NCI-H774 (cell line): Measurements from ENCODE around the gene PLXNA2.
A peak's percentile ranks its signal among the peaks of the same experiment; 100 is the strongest.

Experiments used
- DNase-seq: peaks from one replicate; lab custom pipeline; 2025; lab: John Stamatoyannopoulos, UW

Gene PLXNA2

DNA sequence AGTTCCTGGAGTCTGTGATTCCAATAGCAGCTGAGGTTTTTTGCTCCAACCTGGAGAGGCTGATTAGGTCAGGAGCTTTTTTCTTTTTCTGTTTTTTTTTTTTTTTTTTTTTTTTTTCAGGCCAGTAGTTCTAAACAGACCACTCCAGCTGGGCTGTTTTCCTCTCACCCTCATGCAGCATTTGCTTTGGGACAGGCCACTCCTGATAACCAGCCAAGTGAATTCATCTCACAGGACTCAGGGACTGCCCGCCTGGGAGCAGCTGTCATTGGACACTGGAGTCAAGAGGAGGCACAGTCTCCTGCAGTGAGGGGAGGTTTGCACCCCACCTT, 22.9 kb downstream of the PLXNA2 start:
- DNase-seq: no peak

DNA sequence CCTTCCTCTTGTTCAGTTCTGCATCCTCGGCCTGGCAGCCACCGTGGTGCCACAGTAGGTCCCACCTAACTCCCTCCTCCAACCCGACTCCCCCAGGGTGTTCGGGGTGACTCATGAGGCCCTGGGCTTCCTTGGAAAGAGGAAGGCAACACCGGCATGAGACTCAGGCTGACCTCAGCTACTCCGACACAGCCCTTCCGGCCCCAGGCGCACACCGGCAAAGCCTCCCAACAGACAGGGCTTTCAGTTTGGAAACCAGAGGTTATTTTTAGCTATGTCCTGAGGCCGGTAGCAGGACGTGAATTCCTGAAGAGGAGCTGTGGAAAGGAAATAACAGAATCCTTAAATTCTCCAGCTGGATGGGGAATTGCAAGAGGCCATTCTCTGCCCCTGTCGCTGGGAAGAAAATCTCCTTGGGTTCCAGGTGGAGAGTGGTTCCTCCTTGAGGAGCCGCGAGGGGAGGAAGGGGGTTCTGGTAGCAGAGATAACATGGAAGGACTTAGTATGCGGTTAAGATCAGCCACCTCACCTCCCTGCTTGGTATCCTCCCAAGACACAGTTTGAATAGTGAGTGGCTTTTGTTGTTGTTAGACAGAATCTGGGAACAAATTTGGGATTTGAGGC, 24.4 kb downstream of the PLXNA2 start:
- DNase-seq: no peak

DNA sequence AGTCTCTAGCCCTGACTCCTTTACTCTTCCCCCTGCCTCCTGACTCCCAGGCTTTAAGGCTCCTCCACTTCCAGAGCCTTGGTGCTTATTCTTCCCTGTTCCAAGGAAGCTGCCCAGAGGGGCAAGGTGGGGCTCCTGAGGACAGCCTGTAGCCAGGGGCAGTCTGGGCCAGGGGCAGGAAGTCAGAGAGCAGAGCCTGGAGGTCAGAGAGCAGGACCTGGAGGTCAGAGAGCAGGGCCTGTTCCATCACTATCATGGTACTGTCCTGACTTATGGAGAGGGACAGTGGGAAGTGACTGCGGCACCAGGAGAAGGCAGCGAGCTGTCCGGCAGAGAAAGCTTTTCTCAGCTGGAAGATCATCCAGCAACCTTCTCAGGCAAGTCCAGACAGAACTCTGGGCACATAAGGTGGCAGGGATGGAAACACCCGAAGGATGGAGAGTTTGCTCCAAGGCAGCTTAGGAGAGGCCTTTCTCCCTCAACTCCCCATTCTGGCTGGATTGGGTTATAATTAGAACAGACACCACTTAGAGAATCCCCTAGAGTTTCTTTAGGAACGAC, 25.0 kb downstream of the PLXNA2 start:
- DNase-seq: no peak

DNA sequence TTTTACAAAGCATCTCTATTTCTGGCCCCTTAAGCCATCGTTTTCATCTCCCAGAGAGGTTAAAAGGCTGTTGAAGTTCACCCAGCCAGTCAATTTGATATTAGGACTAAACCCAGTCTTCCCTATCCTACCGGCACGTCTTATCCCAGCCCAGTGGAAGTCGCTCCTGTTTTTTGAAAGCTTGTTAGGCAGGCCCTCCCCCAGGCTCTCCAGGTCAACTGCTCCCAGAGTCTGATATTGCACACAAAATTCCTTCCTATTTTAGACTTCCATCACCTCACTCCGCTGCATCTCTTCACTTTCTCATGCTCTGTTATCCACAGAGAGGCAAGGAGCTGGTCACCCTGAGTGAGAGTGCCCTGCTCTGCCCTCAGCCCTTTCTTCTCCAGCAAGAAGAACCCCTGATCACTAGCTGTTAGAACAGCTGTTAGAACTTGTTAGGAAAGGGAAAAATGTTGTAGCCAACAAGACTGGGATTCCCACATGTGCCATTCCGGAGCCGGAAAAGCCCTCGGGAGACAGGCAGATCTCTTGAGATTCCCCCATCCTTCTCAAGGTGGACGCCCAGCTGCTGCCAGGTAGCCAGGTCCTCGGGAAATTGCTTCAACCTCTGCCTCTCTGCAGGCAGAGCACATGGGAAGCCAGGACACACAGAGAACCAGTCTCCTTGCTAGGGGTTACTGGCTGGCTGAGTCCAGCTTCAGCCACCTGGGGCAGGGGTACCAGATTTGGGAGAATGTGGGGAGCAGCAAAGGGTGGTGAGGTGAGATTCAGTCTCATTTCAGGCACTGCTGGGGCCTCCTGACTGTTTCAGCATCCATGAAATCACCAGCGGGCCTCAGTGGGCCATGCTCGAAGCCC, 25.7 kb downstream of the PLXNA2 start:
- DNase-seq: no peak

DNA sequence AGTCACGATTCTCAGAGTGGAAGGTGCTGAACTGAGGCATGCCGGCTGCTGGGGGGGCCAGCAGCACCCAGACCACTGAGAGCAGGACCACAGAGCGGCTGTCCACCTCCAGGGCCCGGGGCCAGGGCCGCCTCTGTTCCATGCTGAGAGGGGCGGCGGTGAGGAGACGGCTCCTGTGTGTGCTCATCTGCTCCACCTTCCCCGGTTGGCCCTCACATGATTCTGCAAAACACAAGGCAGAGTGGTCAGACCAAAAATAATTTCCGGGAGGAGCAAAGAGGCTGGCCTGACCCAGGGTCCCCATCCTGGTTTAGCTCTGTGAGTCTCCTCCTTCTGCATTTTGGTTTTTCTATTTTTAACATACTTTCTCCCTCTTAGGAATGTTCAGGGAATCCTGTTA, 26.4 kb downstream of the PLXNA2 start:
- no peak for DNase-seq

DNA sequence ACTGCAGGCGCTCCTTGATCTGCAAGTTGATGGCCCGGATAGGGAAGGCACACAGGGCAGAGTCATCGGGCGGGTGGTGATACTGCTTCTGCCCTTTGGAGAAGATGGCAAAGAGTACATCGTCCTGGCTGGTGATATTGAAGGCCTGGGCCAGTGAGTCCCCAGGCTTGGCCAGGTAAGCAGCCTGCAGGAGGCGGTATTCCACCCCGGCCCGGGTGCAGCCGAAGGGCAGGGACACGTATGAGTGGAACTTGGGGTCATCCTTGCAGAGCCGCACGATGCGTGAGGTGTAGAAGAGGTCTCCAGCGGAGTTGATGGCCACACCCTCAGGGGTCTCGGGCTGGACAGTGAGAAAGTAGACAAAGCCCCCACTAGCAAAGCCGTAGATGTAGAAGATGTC, 27.4 kb downstream of the PLXNA2 start:
- no peak for DNase-seq

DNA sequence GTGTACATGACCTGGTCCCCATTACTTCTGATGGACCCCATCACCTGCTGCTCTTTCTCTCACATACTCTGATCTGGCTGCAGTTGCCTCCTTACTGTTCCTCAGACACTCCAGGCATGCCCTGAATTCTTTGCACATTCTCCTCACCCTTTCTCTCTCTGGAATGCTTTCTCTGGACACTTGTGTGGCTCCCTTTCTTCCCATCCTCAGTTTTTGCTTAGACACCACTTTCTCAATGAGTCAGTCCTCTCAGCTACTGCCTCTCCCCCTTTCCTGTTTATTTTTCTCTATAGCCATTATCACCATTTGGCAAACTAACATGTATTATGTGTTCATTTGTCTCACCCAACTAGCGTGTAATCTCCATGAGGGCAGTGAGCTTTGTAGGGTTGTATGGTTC, 28.1 kb downstream of the PLXNA2 start:
- DNase-seq: no peak

DNA sequence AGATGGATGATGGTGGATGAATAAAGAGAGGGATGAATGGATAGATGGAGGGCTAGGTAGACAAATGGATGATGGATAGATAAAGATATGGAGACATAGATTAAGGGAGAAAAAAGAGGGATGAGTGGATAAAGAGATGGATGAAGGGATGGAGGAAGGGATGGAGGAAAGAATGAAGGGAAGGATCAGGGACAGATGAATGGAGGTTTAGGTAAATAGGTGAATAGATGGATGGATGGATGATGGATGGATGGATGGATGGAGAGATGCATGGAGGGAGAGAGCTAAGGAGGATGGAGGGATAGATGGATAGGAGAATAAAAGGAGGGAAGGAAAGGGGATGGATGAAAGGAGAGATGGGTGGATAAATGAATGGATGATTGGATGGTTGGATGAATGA, 28.8 kb downstream of the PLXNA2 start:
- DNase-seq: no peak

DNA sequence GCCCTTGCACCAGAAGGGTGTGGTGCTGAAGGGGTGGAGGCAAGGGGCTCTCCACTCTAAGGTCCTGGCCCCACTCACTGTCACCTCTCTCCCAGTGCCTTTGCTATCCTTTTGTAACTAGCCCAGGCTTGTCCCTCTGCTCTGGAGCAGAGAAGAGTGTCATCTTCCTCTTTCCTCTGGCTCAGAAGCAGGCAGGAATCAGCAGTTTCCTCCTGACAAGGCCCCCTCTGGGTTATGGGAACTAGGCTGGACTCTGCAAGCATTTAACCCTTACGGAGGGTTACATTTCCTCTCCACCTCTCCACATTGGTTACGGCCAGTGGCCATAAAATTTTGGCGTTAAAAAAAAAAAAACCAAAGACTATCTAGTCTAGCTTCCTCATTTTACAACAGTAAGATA, 30.4 kb downstream of the PLXNA2 start:
- DNase-seq: no peak

DNA sequence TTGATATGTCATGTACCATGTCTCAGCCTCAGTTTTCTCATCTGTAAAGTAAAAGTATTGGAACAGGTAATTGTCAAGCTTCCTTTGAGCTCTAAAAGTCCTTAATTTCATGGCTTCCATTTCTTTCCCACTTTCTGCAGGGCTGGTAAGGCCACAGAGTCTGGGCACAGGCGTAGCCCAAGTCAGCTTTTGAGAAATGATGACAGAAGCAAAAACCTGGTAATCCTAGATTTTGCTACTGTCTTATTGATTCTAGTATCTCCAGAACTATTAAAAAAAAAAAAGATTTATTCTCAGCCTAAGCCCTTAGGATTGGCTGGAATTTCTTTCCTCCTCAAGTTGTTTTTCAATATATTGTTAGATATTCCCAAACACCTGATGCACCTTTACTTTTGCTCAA, 31.3 kb downstream of the PLXNA2 start:
- DNase-seq: no peak

DNA sequence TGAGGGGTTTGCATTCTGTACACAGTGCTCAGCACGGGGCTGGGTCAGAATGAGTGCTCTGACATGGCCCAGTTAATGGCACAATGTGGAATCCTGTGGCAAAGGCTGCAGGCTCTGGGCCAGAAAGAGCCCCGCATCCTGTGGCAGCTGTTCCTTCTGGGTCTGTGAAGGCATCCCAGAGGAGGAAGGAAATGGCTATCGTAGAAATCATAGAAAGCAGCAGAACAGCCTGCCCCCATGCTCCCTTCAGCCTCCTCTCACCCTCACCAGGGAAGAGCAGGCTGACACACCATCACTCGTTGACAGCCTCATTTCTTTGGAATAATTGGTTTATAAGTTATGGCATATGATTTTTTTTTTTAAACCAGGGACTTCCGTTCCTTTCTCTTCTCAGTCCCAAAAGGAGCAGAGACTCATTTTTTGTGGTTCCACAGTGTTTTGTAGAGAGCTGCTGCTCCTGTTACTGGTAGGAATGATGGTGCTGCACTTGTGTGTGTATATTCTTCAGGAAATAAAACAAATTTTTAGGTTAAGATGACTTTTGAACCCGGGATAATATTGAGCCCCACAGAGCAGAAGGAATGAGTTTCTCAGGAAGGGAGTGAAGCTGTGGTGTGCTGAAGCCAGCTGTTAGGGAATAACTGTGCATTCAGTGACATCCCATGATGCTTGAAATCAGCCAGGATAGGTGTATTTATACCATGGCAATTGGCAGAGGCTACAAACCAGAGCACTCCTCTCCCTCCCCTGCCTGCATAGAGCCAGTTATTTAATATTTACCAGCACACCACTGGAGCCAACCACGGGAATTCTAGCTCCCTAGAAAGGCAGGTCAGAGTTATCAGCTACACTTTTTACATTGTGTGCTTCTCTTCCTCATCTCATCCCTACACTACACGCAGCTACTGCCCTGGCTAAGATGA, 32.0 kb downstream of the PLXNA2 start:
- DNase-seq: no peak

DNA sequence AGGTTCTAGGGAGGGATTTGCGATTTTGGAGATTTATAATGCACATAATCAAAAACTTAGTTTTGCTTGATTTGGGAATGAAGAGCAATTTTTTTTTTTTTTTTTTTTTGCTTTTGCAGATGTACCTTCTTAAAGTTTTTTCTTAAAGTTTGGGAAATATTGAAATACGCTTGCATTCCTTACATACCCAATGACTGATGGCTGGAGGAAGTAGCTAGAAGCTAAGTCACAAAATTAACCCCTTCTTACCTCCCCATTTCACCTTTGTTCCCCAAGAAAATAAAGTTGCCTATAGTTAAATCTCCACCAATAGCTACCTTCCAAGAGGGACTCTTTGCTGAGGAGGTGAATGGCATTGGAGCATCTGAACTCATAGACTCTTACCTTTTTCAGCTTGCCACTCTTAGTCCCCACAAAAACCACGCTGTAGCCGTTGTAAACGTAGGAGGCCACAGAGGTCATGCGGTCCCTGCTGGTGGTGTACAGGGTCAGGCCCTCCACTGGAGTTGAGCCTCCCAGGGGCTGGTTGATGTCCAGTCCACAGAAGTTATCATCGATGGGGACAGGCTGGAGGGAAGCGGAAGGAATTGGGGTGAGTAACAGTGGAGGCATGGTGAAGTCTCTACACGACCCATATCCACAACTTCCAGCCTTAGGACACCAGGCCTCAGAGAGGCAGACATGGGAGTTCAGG, 34.1 kb downstream of the PLXNA2 start:
- DNase-seq: no peak

DNA sequence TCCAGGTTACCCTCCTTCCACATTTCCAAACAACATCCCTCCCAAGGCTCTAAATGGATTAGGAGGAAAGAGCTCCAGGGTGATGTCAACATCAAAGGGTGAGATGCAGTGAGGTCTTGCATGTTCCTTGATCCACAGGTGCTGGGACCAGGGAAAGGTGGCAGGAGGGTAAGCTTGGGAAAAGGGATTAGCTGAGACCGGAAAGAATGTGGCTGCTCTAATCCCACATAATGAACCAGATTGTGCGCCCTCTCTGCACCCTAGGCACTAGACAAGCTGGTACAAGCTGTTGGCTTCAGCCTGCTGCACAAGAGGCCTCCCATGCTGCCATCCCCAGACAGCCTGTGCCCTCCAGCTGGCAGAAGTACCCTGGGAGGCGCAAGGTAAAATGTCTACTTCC, 34.9 kb downstream of the PLXNA2 start:
- DNase-seq: no peak

DNA sequence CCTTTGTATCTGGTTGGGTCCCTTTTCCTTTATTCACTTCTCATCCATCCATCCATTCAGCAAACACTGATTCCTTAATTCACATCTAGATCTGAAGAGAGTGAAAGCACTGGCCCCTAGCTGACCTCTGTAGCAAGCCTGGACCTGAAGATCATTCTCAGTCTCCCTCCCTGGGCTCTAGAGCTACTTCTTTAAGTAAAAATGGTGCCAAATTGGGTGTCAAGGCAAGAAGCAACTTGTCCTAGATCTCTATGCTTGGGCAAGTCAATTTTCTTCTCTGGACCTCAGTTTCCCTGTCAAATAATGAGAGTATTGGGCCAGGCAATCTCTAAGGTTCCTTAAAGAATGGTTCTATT, 36.1 kb downstream of the PLXNA2 start:
- no peak for DNase-seq

DNA sequence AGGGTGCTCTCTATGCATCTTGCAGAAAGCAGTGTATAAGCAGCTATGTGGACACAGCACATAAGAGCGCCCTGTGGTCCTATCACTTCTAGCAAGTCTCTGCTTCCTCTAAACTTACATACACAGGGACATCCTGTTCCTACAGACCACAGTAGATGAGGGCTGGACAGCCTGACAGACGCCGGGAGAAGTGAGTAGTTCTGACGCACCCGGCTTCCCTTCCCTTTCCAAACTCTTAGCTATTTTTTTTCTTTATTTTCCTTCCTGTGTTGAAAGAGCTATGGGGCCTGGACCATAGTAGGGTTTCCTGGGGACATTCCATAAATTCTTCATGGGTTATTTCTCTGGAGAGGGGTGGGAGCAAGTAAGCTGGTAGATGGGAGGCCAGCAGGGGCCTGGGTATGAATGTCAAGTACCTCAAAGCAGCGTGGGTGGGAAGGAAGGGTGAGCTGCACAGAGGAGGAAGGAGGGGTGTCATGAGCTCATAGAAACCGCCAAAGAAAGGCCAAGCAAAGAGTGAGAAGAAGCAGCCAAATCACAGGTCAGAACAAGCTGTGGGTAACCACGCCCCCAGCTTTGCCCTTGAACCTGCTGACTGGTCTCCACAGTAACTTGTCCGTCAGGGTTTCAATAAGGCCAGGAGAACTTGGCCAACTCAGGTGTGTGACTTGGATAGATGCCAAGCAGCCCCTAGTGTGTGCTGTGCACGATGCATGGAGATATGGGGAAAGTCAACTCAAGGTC, 36.6 kb downstream of the PLXNA2 start:
- DNase-seq: peak; percentile 50

DNA sequence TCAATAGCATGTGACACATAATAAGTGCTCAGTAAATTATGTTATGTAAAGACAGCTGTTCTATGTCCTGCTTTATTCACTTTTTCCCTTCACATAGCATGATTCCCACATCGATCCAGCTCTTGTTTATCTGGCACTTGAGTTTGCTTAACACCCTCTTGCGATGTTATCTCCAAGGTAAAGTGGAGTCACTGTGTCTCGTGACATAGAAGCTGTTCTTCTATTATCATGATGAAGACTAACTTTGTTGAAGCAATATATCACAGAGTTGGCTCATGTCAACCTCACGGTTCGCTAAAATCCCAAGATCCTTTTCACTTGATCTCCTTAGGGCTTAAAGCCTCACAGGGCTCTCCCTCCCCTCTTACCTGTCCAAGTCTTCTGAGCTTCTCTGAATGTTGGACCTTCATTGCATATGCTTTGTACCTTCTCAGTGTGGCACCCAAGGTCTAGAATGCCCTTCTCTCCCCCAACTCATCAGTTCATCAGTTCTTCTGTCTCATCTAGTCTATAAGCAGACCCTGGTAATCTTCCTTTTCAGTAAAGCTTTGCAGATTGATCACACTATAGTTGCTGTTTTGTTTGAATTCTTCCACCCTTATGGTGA, 38.0 kb downstream of the PLXNA2 start:
- DNase-seq: peak; percentile 83

DNA sequence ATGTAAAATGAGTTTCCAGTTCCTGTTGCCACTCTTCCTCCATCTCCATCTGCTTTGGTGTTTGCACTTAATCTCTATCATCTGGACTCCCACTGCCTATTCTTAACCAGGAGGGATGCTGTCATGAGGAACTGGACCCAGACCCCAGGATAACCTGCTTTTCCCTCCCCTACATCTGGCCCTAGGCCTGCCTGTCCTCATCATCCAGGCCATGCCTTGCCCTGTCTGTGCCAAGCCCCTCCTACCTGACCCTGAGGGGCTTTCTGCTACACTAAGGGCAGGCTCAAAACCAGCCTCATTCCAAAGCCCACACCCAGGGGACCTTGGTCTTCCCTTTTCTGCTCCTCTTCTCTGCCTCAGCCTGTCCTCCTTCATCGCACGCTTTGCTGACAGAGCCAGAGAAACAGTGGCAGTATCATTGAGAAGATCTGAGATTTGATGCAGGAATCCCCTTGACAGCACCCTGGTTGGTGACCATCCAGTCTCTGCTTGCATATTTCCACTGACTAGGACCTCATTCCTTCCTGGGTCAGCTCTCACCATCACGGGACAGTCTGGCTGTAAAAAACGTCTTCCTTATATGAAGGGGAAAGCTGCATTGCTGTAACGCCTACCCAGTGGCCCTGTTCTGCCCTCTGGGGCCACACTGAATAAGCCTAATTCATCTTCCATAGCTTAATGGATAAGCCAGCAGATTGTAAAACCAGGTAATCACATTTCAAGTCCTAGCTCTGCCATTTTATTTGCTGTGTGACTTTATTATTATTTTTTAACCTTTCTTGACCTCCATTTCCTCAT, 38.8 kb downstream of the PLXNA2 start:
- DNase-seq: no peak

DNA sequence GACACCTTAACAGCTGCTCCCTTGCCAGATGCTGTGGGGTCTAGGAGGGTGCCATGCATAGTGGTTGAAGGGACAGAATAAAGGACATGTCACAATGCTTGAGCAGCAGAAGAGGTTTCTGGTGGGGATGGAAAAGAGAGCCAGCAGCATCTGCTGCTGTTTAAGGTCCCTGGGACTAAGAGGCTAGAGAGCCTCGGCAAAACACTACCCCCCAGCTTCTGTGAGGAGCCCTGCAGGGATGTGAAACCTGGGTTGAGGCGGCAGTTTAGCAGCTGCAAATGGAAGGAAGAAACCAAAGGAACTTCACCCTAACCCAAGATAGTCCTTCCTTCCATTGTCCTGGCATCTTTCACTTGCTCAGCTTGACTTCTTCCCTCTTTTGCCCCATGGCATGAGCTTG, 39.4 kb downstream of the PLXNA2 start:
- DNase-seq: no peak

DNA sequence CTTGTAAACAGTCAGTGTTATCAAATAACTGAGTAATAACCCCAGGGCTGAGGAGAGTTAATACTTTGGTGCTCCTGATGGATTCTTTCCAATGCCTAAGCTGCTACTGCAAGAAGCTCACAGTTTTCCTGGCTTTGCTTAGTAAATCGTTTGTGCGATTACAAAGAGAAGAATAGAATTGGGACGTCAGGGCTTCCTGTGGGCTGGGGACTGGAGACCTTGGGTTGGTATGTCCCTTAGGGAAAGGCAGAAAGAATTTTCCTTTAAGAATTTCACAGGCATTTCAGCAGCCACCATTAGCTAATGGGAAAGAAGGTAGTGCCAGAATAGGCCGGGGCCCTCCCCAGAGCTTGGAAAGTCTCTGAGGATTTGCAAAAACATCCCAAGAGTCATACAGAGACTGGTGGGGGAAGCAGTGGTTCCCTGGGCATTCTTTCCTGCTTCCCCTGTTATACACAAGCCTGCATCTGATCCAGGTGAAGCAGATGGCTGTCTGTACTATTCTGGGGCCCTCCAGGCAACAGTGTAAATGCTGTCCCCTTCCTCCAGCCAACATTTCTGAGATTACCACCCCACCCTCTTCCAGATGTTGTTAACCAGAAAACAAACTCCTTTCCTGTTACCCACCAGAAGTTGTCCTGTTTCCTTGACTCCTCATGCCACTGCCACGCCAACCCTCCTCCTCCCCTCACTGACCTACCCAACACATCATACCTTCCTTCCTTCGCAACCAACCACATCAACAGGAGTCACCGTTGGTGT, 40.2 kb downstream of the PLXNA2 start:
- no peak for DNase-seq
